ENCODE measurements around the gene SMIM7. TPM values are rescaled to one million over a fixed set of nuclear protein-coding genes. Genes with fewer than 3 reads are reported as not detected.
A peak's percentile ranks its signal among the peaks of the same experiment; 100 is the strongest.

Gene SMIM7
- total RNA-seq, 1 donor from 2014 or later = 80.2 TPM

GRCh38 chr19:16631465-16631864 is 28.5 kb downstream of the SMIM7 start:
- no peak overlapping the region for H3K27ac Mint-ChIP-seq
- no peaks in the 10 kb centered on the region for H3K9me3 Mint-ChIP-seq
- peaks cover 14% of the 10 kb centered on the region for H3K36me3 Mint-ChIP-seq
- peaks cover 15% of the 10 kb centered on the region for H3K4me1 Mint-ChIP-seq
- no peaks in the 10 kb centered on the region for H3K27me3 Mint-ChIP-seq (ENCODE audit: low read depth)
- DNase-seq (ENCODE audit: low spot score in 2 of 2, unreplicated experiment in 2 of 2) = no peak
- H3K4me3 Mint-ChIP-seq = no peak overlapping the region
- TF ChIP-seq CTCF (IDR thresholded peaks at IDR 0.05; ENCODE audit: unreplicated experiment) = no peak

GRCh38 chr19:16628984-16629691 is 30.8 kb downstream of the SMIM7 start:
- peaks cover 9% of the 10 kb centered on the region for H3K36me3 Mint-ChIP-seq
- H3K27me3 Mint-ChIP-seq (ENCODE audit: low read depth) = no peaks in the 10 kb centered on the region
- H3K9me3 Mint-ChIP-seq = no peaks in the 10 kb centered on the region
- DNase-seq (ENCODE audit: low spot score in 2 of 2, unreplicated experiment in 2 of 2) = peak in 1 of 2 experiments; percentile 41
- no peak for TF ChIP-seq CTCF (IDR thresholded peaks at IDR 0.05; ENCODE audit: unreplicated experiment)
- H3K4me3 Mint-ChIP-seq = peak overlapping the region; percentile 95
- peak overlapping the region; percentile 97 for H3K27ac Mint-ChIP-seq
- peaks cover 26% of the 10 kb centered on the region for H3K4me1 Mint-ChIP-seq

GRCh38 chr19:16628183-16628983 is 31.6 kb downstream of the SMIM7 start, which contains the start of gene MED26:
Gene MED26 (minus strand): TSS chr19:16628204. CDS start chr19:16627943, 261 bp downstream.
- peak within 1 kb of the TSS; percentile 97 for H3K27ac Mint-ChIP-seq
- no peak for TF ChIP-seq CTCF (IDR thresholded peaks at IDR 0.05; ENCODE audit: unreplicated experiment)
- no peaks in the 10 kb centered on the region for H3K9me3 Mint-ChIP-seq
- peaks cover 9% of the 10 kb centered on the region for H3K36me3 Mint-ChIP-seq
- no peaks in the 10 kb centered on the region for H3K27me3 Mint-ChIP-seq (ENCODE audit: low read depth)
- H3K4me1 Mint-ChIP-seq = peaks cover 26% of the 10 kb centered on the region
- peak within 1 kb of the TSS; percentile 96 for H3K4me3 Mint-ChIP-seq
- peak; percentile 94 to 97 for DNase-seq (ENCODE audit: low spot score in 2 of 2, unreplicated experiment in 2 of 2)

GRCh38 chr19:16627928-16628182 is 32.1 kb downstream of the SMIM7 start:
- no peak overlapping the region for H3K27ac Mint-ChIP-seq
- no peaks in the 10 kb centered on the region for H3K9me3 Mint-ChIP-seq
- peak overlapping the region; percentile 96 for H3K4me3 Mint-ChIP-seq
- TF ChIP-seq CTCF (IDR thresholded peaks at IDR 0.05; ENCODE audit: unreplicated experiment) = no peak
- peaks cover 9% of the 10 kb centered on the region for H3K36me3 Mint-ChIP-seq
- peaks cover 26% of the 10 kb centered on the region for H3K4me1 Mint-ChIP-seq
- H3K27me3 Mint-ChIP-seq (ENCODE audit: low read depth) = no peaks in the 10 kb centered on the region
- no peak for DNase-seq (ENCODE audit: low spot score in 2 of 2, unreplicated experiment in 2 of 2)

- H3K4me1 Mint-ChIP-seq = peaks cover 26% of the 10 kb centered on the region
- DNase-seq (ENCODE audit: low spot score in 2 of 2, unreplicated experiment in 2 of 2) = peak in 1 of 2 experiments; percentile 57
- H3K9me3 Mint-ChIP-seq = no peaks in the 10 kb centered on the region
- H3K27me3 Mint-ChIP-seq (ENCODE audit: low read depth) = no peaks in the 10 kb centered on the region
- H3K27ac Mint-ChIP-seq = peak overlapping the region; percentile 96
- peaks cover 9% of the 10 kb centered on the region for H3K36me3 Mint-ChIP-seq
- TF ChIP-seq CTCF (IDR thresholded peaks at IDR 0.05; ENCODE audit: unreplicated experiment) = no peak
- peak overlapping the region; percentile 96 for H3K4me3 Mint-ChIP-seq
These were observed 32.6 kb downstream of the SMIM7 start for GRCh38 chr19:16627193-16627927.
